H9 (cell line): Measurements from ENCODE around the gene VEZT. TPM values are rescaled to one million over a fixed set of nuclear protein-coding genes. Genes with fewer than 3 reads are reported as not detected.

Experiments
- DNase-seq: peaks from one replicate; pipeline ENCODE4 v3.0.0-alpha.2; 2017
- H2AFZ ChIP-seq: one replicate; pipeline ENCODE4 v1.6.1; 2013; ENCODE audit warnings: mild to moderate bottlenecking, low read length, control low read depth, moderate library complexity
- H2AK5ac ChIP-seq: 2 replicates; pipeline ENCODE4 v1.6.1; 2013; ENCODE audit warnings: low read length, control low read depth, mixed read lengths; ENCODE audit not compliant: insufficient read length
- H2BK120ac ChIP-seq: one replicate; pipeline ENCODE4 v1.6.1; 2013; ENCODE audit warnings: low read depth, mild to moderate bottlenecking, low read length, control low read depth, inconsistent platforms; ENCODE audit not compliant: poor library complexity, severe bottlenecking
- H2BK12ac ChIP-seq: 2 replicates; pipeline ENCODE4 v1.6.1; 2013; ENCODE audit warnings: low read length, control low read depth, mixed read lengths, low read depth; ENCODE audit not compliant: insufficient read length
- H2BK15ac ChIP-seq: 2 replicates; pipeline ENCODE4 v1.6.1; 2013; ENCODE audit warnings: low read depth, low read length, control low read depth
- H2BK20ac ChIP-seq: one replicate; pipeline ENCODE4 v1.6.1; 2013; ENCODE audit warnings: low read depth, mild to moderate bottlenecking, low read length, control low read depth, inconsistent platforms; ENCODE audit not compliant: poor library complexity, severe bottlenecking
- H2BK5ac ChIP-seq: 2 replicates; pipeline ENCODE4 v1.6.1; 2013; ENCODE audit warnings: low read length, control low read depth, mixed read lengths; ENCODE audit not compliant: insufficient read length
- H3K14ac ChIP-seq: 2 replicates; pipeline ENCODE4 v1.6.1; 2013; ENCODE audit warnings: low read length, control low read depth; ENCODE audit not compliant: insufficient read depth
- H3K18ac ChIP-seq: 2 replicates; pipeline ENCODE4 v1.6.1; 2013; ENCODE audit warnings: low read depth, mild to moderate bottlenecking, mixed read lengths, low read length, control low read depth; ENCODE audit not compliant: insufficient read length
- H3K23ac ChIP-seq: 2 replicates; pipeline ENCODE4 v1.6.1; 2013; ENCODE audit warnings: low read length, control low read depth, mixed read lengths, low read depth; ENCODE audit not compliant: insufficient read length
- H3K23me2 ChIP-seq: 2 replicates; pipeline ENCODE4 v1.6.1; 2013; ENCODE audit warnings: low read depth, mild to moderate bottlenecking, mixed read lengths, low read length, control low read depth; ENCODE audit not compliant: insufficient read length, poor library complexity, severe bottlenecking
- H3K27ac ChIP-seq: 2 replicates; pipeline ENCODE4 v1.5.1; 2013; ENCODE audit warnings: low read length, control low read depth, mixed read lengths, low read depth; ENCODE audit not compliant: insufficient read length
- H3K27me3 ChIP-seq: 2 replicates; pipeline ENCODE4 v1.6.1; 2013; ENCODE audit warnings: low read length, control low read depth, inconsistent platforms; ENCODE audit not compliant: insufficient read depth
- H3K4ac ChIP-seq: 2 replicates; pipeline ENCODE4 v1.6.1; 2013; ENCODE audit warnings: low read depth, mild to moderate bottlenecking, control low read depth, inconsistent platforms, low read length, moderate library complexity
- H3K4me1 ChIP-seq: 2 replicates; pipeline ENCODE4 v1.6.1; 2013; ENCODE audit warnings: low read length, control low read depth, inconsistent platforms; ENCODE audit not compliant: insufficient read depth
- H3K4me2 ChIP-seq: 2 replicates; pipeline ENCODE4 v1.6.1; 2013; ENCODE audit warnings: low read length, control low read depth, mixed read lengths; ENCODE audit not compliant: insufficient read length, insufficient read depth
- H3K56ac ChIP-seq: 2 replicates; pipeline ENCODE4 v1.6.1; 2013; ENCODE audit warnings: low read depth, mild to moderate bottlenecking, mixed read lengths, low read length, control low read depth; ENCODE audit not compliant: insufficient read length
- H3K79me1 ChIP-seq: 2 replicates; pipeline ENCODE4 v1.6.1; 2013; ENCODE audit warnings: low read depth, mild to moderate bottlenecking, moderate library complexity, low read length, control low read depth, inconsistent platforms; ENCODE audit not compliant: insufficient read depth, poor library complexity, severe bottlenecking
- H3K79me2 ChIP-seq: 2 replicates; pipeline ENCODE4 v1.6.1; 2013; ENCODE audit warnings: low read length, control low read depth, inconsistent platforms; ENCODE audit not compliant: insufficient read depth
- H3K9ac ChIP-seq: 2 replicates; pipeline ENCODE4 v1.6.1; 2013; ENCODE audit warnings: low read length, control low read depth, mixed read lengths; ENCODE audit not compliant: insufficient read length; ENCODE audit errors: extremely low read depth
- H3K9me3 ChIP-seq: one replicate; pipeline ENCODE4 v1.6.1; 2013; ENCODE audit warnings: low read depth, low read length, inconsistent platforms; ENCODE audit not compliant: control insufficient read depth
- H3T11ph ChIP-seq: one replicate; pipeline ENCODE4 v1.6.1; 2013; ENCODE audit warnings: mild to moderate bottlenecking, low read length, control low read depth, inconsistent platforms
- H4K20me1 ChIP-seq: one replicate; pipeline ENCODE4 v1.6.1; 2013; ENCODE audit not compliant: control insufficient read depth, insufficient read length, insufficient read depth
- H4K5ac ChIP-seq: 2 replicates; pipeline ENCODE4 v1.6.1; 2013; ENCODE audit warnings: low read depth, mild to moderate bottlenecking, mixed read lengths, low read length, control low read depth; ENCODE audit not compliant: insufficient read length
- H4K8ac ChIP-seq: replicated peaks from 2 replicates; pipeline ENCODE4 v1.6.1; 2013; ENCODE audit warnings: low read length, control low read depth, mixed read lengths, low read depth; ENCODE audit not compliant: insufficient read length
- H4K91ac ChIP-seq: 2 replicates; pipeline ENCODE4 v1.6.1; 2013; ENCODE audit warnings: low read depth, mild to moderate bottlenecking, moderate library complexity, mixed read lengths, low read length, control low read depth; ENCODE audit not compliant: insufficient read length
- H3K27ac Mint-ChIP-seq, 3 experiments: 2 replicates in 2 of 3; 3 replicates in 1 of 3; pipeline ENCODE4 v1.8.0; 2020 to 2021; ENCODE audit warnings: mixed read lengths in 3 of 3, mild to moderate bottlenecking in 1 of 3, moderate library complexity in 1 of 3
- H3K27me3 Mint-ChIP-seq: 2 replicates; pipeline ENCODE4 v1.8.0; 2021; ENCODE audit warnings: low read depth, mild to moderate bottlenecking, moderate library complexity, mixed read lengths
- H3K36me3 Mint-ChIP-seq, 3 experiments: 2 replicates in 2 of 3; 3 replicates in 1 of 3; pipeline ENCODE4 v1.8.0; 2020 to 2021; ENCODE audit warnings: low read depth in 3 of 3, mixed read lengths in 3 of 3; ENCODE audit not compliant: insufficient read depth in 1 of 3
- H3K4me1 Mint-ChIP-seq, 2 experiments: 2 replicates each; pipeline ENCODE4 v1.8.0; 2020; ENCODE audit warnings: mixed read lengths in 2 of 2
- H3K4me3 Mint-ChIP-seq, 2 experiments: 2 replicates in 1 of 2; 3 replicates in 1 of 2; pipeline ENCODE4 v1.8.0; 2020 to 2021; ENCODE audit warnings: mild to moderate bottlenecking in 2 of 2, mixed read lengths in 2 of 2, moderate library complexity in 1 of 2
- H3K9me3 Mint-ChIP-seq, 2 experiments: 2 replicates in 1 of 2; 3 replicates in 1 of 2; pipeline ENCODE4 v1.8.0; 2020; ENCODE audit warnings: mild to moderate bottlenecking in 2 of 2, mixed read lengths in 2 of 2, moderate library complexity in 1 of 2
- WGBS: extraction: QIAGEN DNeasy Blood & Tissue Kit; methylation state at CpG from one replicate; pipeline ENCODE4 v1.1.7; 2013; ENCODE audit warnings: missing lambda C conversion rate, low lambda C conversion rate, mixed read lengths; ENCODE audit not compliant: insufficient read length; ENCODE audit errors: extremely low coverage; 5-methylcytosine and 5-hydroxymethylcytosine counted together
- total RNA-seq: library from RNA; stranded (reverse); gene quantifications from 2 replicates; pipeline ENCODE4 v1.2.1, GENCODE V29; 2021
- TF ChIP-seq, protein P1 (sequence below): fragments of 200-600 bp; sonication (generic); conservative IDR thresholded peaks from 3 replicates; pipeline ENCODE4 v1.8.0; 2021; ENCODE audit warnings: antibody characterized with exemption, mild to moderate bottlenecking

The VEZT gene
- total RNA-seq, 1 experiment from 2014 or later = 69.8 TPM

DNA sequence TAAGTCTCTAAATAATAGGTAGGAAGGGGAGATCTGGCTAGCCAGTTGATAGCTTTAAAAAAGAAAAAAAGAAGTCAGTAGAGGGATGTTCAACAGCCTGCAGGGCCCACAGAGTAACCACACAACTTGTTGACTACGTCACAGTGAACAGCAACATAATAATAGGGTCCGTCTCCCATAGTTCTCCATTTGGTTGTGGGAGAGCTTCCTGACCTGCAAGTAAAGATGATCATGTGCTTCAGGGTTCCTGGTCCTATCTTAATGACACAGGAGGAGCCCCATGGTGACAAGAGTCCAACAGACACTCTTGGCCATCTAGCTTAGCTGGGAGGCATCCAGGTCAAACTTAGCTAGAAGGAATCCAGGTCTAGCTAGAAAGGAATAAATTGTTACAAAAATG, 36.5 kb upstream of the VEZT start:
- Histone ChIP-seq H2BK120ac (no peak overlapping the region), H2AK5ac (no peak overlapping the region), H2AFZ (no peak overlapping the region), H3K4ac (no peak overlapping the region), H3K4me1 (no peaks in the 10 kb centered on the region; the same call in 1 of the 2 replicates), H2BK15ac (no peak overlapping the region), H3K23ac (no peak overlapping the region), H3K9ac (no peak overlapping the region), H3K14ac (no peak overlapping the region), H4K5ac (no peak overlapping the region), H3T11ph (no peak overlapping the region), H3K4me2 (no peak overlapping the region), H2BK5ac (no peak overlapping the region), H3K27me3 (no peaks in the 10 kb centered on the region), H4K91ac (no peak overlapping the region), H4K20me1 (no peaks in the 10 kb centered on the region), H4K8ac (no peak overlapping the region), H3K79me1 (no peaks in the 10 kb centered on the region), H3K27ac (no peak overlapping the region), H2BK12ac (no peak overlapping the region), H3K79me2 (no peaks in the 10 kb centered on the region), H3K23me2 (no peaks in the 10 kb centered on the region), H2BK20ac (no peak overlapping the region), H3K18ac (no peak overlapping the region), H3K56ac (no peak overlapping the region), H3K9me3 (no peaks in the 10 kb centered on the region)
- H3K27ac Mint-ChIP-seq = peak overlapping the region in 2 of 3 experiments; percentile 65 to 94; a peak in 3 of 7 replicates
- H3K27me3 Mint-ChIP-seq = no peaks in the 10 kb centered on the region
- H3K4me1 Mint-ChIP-seq = peaks cover 12 to 21% of the 10 kb centered on the region in 2 experiments
- TF ChIP-seq, protein P1, sequence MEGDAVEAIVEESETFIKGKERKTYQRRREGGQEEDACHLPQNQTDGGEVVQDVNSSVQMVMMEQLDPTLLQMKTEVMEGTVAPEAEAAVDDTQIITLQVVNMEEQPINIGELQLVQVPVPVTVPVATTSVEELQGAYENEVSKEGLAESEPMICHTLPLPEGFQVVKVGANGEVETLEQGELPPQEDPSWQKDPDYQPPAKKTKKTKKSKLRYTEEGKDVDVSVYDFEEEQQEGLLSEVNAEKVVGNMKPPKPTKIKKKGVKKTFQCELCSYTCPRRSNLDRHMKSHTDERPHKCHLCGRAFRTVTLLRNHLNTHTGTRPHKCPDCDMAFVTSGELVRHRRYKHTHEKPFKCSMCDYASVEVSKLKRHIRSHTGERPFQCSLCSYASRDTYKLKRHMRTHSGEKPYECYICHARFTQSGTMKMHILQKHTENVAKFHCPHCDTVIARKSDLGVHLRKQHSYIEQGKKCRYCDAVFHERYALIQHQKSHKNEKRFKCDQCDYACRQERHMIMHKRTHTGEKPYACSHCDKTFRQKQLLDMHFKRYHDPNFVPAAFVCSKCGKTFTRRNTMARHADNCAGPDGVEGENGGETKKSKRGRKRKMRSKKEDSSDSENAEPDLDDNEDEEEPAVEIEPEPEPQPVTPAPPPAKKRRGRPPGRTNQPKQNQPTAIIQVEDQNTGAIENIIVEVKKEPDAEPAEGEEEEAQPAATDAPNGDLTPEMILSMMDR = no peak
- no CpG with 5 or more reads among the region's 2 CpGs for WGBS
- DNase-seq = no peak
- H3K9me3 Mint-ChIP-seq = no peaks in the 10 kb centered on the region
- peaks cover 2 to 17% (median 6%) of the 10 kb centered on the region in 3 experiments; a peak in 5 of 7 replicates for H3K36me3 Mint-ChIP-seq
- no peak overlapping the region for H3K4me3 Mint-ChIP-seq
